GM12874 (cell line): Measurements from ENCODE around the gene ELL2.

ENCODE experiments used
- CTCF ChIP-seq: IDR thresholded peaks from 2 replicates; pipeline ENCODE4 v1.5.1; 2011; ENCODE audit warnings: low read depth, mild to moderate bottlenecking, control low read depth, low read length, moderate library complexity; ENCODE audit not compliant: insufficient read depth

The ELL2 gene

DNA sequence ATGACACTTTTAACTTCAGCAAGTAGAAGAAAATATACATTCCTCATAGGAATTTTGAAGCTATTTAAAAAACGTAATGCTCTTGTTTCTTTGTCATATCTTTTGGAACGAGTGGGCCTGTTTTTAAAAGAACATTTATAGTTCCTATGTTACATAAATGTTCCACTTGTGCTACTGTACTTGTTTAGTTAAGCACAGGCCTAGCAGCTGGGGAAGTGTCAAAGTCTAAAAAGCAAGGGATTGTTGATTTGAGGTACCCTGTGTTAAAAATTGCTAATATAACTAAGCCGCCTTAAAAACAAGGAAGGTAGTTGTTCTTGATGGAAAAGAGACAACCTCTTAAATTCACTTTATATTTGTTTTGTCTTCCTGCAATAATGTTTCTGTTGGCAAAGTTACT lies 27.2 kb upstream of the ELL2 start:
- TF ChIP-seq CTCF = no peak

DNA sequence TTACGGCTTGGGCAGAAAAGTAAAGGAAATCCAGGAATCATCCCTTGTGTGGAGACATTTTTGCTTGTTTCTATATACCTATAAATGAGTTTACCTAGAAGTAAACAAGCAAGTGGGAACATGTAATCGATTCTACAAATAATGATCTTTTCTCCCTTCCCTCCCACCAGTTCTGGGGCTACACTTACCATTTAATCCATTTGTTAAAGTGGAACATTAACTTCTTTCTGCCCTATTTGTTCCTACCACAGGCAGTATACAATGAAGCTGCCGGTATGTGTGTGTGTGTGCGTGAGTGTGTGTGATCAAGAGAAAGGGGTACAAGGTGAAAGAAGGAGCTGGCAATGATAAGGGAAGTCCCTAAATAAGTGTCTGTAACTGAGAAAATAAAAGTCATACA lies 26.4 kb upstream of the ELL2 start:
- TF ChIP-seq CTCF = no peak

DNA sequence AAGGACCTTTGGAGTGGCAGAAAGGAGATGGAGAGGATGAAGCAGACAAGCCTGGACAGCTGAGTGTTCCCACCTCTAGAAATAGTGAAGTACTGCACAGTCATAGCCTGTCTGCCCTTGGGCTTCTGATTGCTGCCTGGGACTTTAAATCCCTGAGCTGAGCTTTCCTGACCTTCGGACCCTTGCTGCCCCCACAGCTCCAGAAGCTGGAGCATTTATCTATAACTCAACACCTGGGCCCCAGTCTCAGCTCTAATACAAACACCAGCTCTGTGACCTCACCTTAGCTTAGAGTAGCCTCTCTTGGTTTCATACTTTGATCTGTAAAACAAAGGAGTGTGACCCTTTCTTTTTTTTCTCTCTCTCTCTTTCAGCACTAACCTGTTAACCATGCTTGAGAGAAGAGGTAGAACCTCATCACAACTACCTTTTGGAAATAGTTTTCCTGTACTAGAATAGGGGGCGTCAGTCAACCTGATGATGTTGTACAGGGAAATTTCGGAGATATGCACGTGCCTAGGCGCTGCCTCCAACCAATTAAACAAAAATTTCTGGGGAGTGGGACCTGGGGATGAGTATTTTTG lies 25.4 kb upstream of the ELL2 start:
- no peak for TF ChIP-seq CTCF

GRCh38 chr5:95986001-95986400 lies 24.4 kb upstream of the ELL2 start:
- no peak for TF ChIP-seq CTCF

GRCh38 chr5:95985249-95985648 lies 23.6 kb upstream of the ELL2 start:
- no peak for TF ChIP-seq CTCF

GRCh38 chr5:95984287-95984938 lies 22.8 kb upstream of the ELL2 start:
- no peak for TF ChIP-seq CTCF

DNA sequence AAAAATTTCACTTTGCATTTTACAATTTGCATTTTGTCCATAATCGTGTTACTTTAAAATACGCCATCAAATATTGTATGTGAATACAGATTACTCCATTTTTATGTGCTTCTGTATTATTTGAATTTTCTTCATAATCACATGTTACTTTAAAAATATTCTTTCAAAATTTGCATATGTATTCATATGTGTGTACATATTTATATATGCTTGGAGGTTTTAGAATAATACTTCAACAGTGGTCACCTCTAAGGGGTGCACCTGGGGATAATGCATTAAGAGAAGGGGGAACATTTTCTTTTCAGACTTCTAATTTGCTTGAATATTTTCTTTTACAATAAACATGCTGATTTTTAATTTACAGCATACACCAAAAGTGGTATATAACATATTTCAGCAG lies 21.9 kb upstream of the ELL2 start:
- no peak for TF ChIP-seq CTCF
